ENCODE results near the gene KLHDC7A.
"Not testable (repeated sequence)": the region's sequence is repeated elsewhere in the genome, so short reads cannot be mapped to it uniquely, and the experiment has no call there.

Gene KLHDC7A

GRCh38 chr1:18461656-18462055, 19.1 kb upstream of the KLHDC7A start:
- Histone ChIP-seq H3K36me3 (ENCODE audit: insufficient read depth, low read depth, low read length) (no peaks in the 10 kb centered on the region), H3K4me3 (ENCODE audit: low read length) (no peak overlapping the region), H3K27me3 (ENCODE audit: insufficient read depth, low read length) (no peaks in the 10 kb centered on the region), H3K9ac (ENCODE audit: low read depth, low read length) (no peak overlapping the region), H3K4me1 (ENCODE audit: insufficient read depth, low read length) (no peaks in the 10 kb centered on the region), H3K9me3 (ENCODE audit: insufficient read depth, low read depth, low read length) (no peaks in the 10 kb centered on the region), H3K27ac (ENCODE audit: low read length) (no peak overlapping the region)

DNA sequence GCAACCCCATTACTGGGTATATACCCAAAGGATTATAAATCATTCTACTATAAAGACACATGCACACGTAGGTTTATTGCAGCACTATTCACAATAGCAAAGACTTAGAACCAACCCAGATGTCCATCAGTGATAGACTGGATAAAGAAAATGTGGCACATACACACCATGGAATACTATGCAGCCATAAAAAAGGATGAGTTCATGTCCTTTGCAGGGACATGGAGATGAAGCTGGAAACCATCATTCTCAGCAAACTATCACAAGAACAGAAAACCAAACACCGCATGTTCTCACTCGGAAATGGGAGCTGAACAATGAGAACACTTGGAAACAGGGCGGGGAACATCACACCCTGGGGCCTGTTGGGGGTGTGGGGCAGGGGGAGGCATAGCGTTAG, 18.2 kb upstream of the KLHDC7A start:
- H3K27me3 ChIP-seq (ENCODE audit: insufficient read depth, low read length); H3K4me3 ChIP-seq (ENCODE audit: low read length); H3K4me1 ChIP-seq (ENCODE audit: insufficient read depth, low read length); H3K9ac ChIP-seq (ENCODE audit: low read depth, low read length); H3K9me3 ChIP-seq (ENCODE audit: insufficient read depth, low read depth, low read length); H3K36me3 ChIP-seq (ENCODE audit: insufficient read depth, low read depth, low read length); H3K27ac ChIP-seq (ENCODE audit: low read length): not testable (repeated sequence)

- Histone ChIP-seq H3K27me3 (ENCODE audit: insufficient read depth, low read length) (no peaks in the 10 kb centered on the region), H3K36me3 (ENCODE audit: insufficient read depth, low read depth, low read length) (no peaks in the 10 kb centered on the region), H3K4me1 (ENCODE audit: insufficient read depth, low read length) (no peaks in the 10 kb centered on the region), H3K9me3 (ENCODE audit: insufficient read depth, low read depth, low read length) (no peaks in the 10 kb centered on the region), H3K9ac (ENCODE audit: low read depth, low read length) (no peak overlapping the region), H3K27ac (ENCODE audit: low read length) (no peak overlapping the region), H3K4me3 (ENCODE audit: low read length) (no peak overlapping the region)
These were observed 17.7 kb upstream of the KLHDC7A start for GRCh38 chr1:18463063-18463462.

DNA sequence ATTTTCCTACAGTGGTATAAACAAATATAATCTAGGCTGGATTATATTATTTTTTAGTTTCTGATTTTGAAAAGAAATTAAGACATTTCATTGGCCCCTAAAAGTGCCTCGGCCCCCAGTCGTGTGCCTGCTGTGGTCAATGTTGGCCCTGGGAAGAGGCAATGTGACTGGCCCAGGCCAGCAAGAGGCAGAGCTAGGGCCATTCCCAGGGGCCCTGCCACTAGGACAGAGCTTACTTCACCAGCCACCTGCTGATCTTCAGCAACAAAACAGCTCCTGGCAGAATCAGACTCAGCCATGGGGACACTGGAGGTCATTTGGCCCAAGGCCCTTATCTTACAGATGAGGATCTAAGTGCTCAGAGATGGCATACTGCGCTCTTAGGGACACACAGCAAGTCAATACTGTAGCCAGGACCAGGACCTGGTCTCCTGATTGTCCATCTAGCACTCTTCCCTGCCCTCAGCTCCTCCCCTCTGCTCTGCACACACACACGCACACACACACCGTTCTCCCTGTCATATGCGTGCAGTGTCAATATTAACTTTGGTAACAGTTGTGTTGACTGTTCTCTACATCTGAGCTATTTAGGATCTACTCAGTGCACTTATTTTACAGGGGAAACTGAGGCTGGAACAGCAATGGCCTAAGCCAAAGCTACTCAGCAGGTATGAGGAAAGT, 16.6 kb upstream of the KLHDC7A start:
- Histone ChIP-seq H3K9me3 (ENCODE audit: insufficient read depth, low read depth, low read length) (no peaks in the 10 kb centered on the region), H3K27ac (ENCODE audit: low read length) (no peak overlapping the region), H3K36me3 (ENCODE audit: insufficient read depth, low read depth, low read length) (no peaks in the 10 kb centered on the region), H3K4me3 (ENCODE audit: low read length) (no peak overlapping the region), H3K27me3 (ENCODE audit: insufficient read depth, low read length) (no peaks in the 10 kb centered on the region), H3K4me1 (ENCODE audit: insufficient read depth, low read length) (no peaks in the 10 kb centered on the region), H3K9ac (ENCODE audit: low read depth, low read length) (no peak overlapping the region)

- Histone ChIP-seq H3K4me1 (ENCODE audit: insufficient read depth, low read length) (no peaks in the 10 kb centered on the region), H3K4me3 (ENCODE audit: low read length) (no peak overlapping the region), H3K27me3 (ENCODE audit: insufficient read depth, low read length) (no peaks in the 10 kb centered on the region), H3K9me3 (ENCODE audit: insufficient read depth, low read depth, low read length) (no peaks in the 10 kb centered on the region), H3K27ac (ENCODE audit: low read length) (no peak overlapping the region), H3K9ac (ENCODE audit: low read depth, low read length) (no peak overlapping the region), H3K36me3 (ENCODE audit: insufficient read depth, low read depth, low read length) (no peaks in the 10 kb centered on the region)
These were observed 16.1 kb upstream of the KLHDC7A start for GRCh38 chr1:18464665-18465050.

DNA sequence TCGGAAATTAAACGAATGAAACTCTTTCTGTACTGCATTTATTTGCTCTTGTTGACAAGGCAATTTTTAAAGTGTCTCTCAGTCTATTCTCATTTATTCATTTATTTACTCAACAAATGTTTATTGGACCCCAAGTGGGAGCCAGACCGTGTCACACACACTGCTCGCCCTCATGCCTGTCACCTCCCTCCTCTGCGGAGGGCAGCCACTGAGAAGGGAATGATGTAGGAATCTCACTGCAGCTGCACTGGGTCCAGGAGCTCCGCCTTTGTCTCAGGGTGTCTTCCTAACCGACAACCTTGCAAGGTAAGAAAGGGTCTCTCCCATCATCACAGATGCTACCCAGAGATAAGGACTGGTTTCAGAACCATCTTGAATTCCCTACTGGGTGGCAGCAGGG, 14.1 kb upstream of the KLHDC7A start:
- Histone ChIP-seq H3K27me3 (ENCODE audit: insufficient read depth, low read length) (no peaks in the 10 kb centered on the region), H3K9ac (ENCODE audit: low read depth, low read length) (no peak overlapping the region), H3K36me3 (ENCODE audit: insufficient read depth, low read depth, low read length) (no peaks in the 10 kb centered on the region), H3K9me3 (ENCODE audit: insufficient read depth, low read depth, low read length) (no peaks in the 10 kb centered on the region), H3K4me3 (ENCODE audit: low read length) (no peak overlapping the region), H3K27ac (ENCODE audit: low read length) (no peak overlapping the region), H3K4me1 (ENCODE audit: insufficient read depth, low read length) (no peaks in the 10 kb centered on the region; the same call in 1 of the 2 replicates)

DNA sequence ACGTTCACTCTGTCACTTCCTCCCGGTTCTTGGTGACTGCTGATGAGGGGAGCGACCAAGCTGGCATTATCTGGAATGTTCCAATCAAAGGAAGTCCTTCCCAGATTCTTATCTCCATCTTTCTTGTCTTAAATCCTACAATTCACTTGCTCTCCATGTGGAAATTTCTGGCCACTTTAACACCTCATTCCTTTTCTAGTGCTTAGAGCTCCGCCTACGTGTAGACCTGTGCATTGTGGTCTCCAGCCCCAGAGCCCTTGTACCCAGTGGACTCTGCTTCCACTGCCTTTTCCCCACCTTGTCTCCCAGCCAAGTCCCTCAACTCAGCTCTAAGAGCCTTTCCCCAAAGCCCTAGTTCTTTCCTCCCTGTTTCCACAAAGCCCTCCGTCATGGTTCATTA, 12.2 kb upstream of the KLHDC7A start:
- H3K4me1 ChIP-seq (ENCODE audit: insufficient read depth, low read length) = no peaks in the 10 kb centered on the region; the same call in 1 of the 2 replicates
- H3K27me3 ChIP-seq (ENCODE audit: insufficient read depth, low read length) = no peaks in the 10 kb centered on the region
- H3K9me3 ChIP-seq (ENCODE audit: insufficient read depth, low read depth, low read length) = no peaks in the 10 kb centered on the region
- no peak overlapping the region for H3K9ac ChIP-seq (ENCODE audit: low read depth, low read length)
- no peak overlapping the region for H3K4me3 ChIP-seq (ENCODE audit: low read length)
- H3K27ac ChIP-seq (ENCODE audit: low read length) = no peak overlapping the region
- no peaks in the 10 kb centered on the region for H3K36me3 ChIP-seq (ENCODE audit: insufficient read depth, low read depth, low read length)

GRCh38 chr1:18469514-18469913, 11.2 kb upstream of the KLHDC7A start:
- no peaks in the 10 kb centered on the region for H3K27me3 ChIP-seq (ENCODE audit: insufficient read depth, low read length)
- no peak overlapping the region for H3K4me3 ChIP-seq (ENCODE audit: low read length)

GRCh38 chr1:18470671-18471355, 9.9 kb upstream of the KLHDC7A start:
- no peaks in the 10 kb centered on the region for H3K27me3 ChIP-seq (ENCODE audit: insufficient read depth, low read length)
- no peaks in the 10 kb centered on the region; the same call in 1 of the 2 replicates for H3K4me1 ChIP-seq (ENCODE audit: insufficient read depth, low read length)
- H3K36me3 ChIP-seq (ENCODE audit: insufficient read depth, low read depth, low read length) = no peaks in the 10 kb centered on the region
- H3K9ac ChIP-seq (ENCODE audit: low read depth, low read length) = no peak overlapping the region
- no peak overlapping the region for H3K4me3 ChIP-seq (ENCODE audit: low read length)
- no peak overlapping the region for H3K27ac ChIP-seq (ENCODE audit: low read length)
- no peaks in the 10 kb centered on the region for H3K9me3 ChIP-seq (ENCODE audit: insufficient read depth, low read depth, low read length)

More at GRCh38 chr1:18469514-18469913, 11.2 kb upstream of the KLHDC7A start:
- no peak overlapping the region for H3K9ac ChIP-seq (ENCODE audit: low read depth, low read length)
- H3K4me1 ChIP-seq (ENCODE audit: insufficient read depth, low read length) = no peaks in the 10 kb centered on the region; the same call in 1 of the 2 replicates
- H3K9me3 ChIP-seq (ENCODE audit: insufficient read depth, low read depth, low read length) = no peaks in the 10 kb centered on the region
- H3K27ac ChIP-seq (ENCODE audit: low read length) = no peak overlapping the region
- no peaks in the 10 kb centered on the region for H3K36me3 ChIP-seq (ENCODE audit: insufficient read depth, low read depth, low read length)

DNA sequence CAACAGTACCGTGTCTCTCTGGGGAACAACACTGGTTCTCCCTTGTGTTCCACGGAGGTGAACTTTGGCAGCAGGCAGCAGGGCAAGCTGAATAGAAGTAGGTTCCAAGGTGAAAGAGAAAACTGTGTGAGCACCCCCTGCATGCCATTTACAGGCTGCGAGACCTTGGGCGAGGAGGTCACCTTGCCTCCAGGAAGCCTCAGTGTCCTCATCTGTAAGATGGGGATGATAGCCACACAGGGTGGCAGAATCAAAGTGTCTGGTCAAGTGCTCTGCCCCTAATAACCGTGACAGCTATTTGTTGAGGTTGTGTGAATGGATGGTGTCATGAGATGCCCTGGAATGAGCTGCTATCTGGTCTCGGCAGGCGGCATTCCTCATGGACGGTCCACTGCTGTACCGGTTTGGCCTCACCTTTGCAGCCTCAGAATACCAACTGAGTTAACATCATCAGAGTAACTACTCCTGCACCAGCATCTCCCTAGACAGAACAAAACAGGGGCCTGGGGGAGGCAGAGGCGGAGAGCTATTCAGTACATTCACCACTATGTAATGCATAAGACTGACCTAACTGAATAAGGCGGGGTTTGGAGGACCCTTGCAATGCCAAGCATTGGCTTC, 7.4 kb upstream of the KLHDC7A start:
- no peak overlapping the region for H3K9ac ChIP-seq (ENCODE audit: low read depth, low read length)

GRCh38 chr1:18474559-18475175, 6.1 kb upstream of the KLHDC7A start:
- Histone ChIP-seq H3K27me3 (ENCODE audit: insufficient read depth, low read length) (no peaks in the 10 kb centered on the region), H3K4me1 (ENCODE audit: insufficient read depth, low read length) (peaks cover 3% of the 10 kb centered on the region)

More for the DNA sequence above, 7.4 kb upstream of the KLHDC7A start:
- Histone ChIP-seq H3K4me1 (ENCODE audit: insufficient read depth, low read length) (peaks cover 2% of the 10 kb centered on the region; the same call in 1 of the 2 replicates), H3K27me3 (ENCODE audit: insufficient read depth, low read length) (no peaks in the 10 kb centered on the region), H3K36me3 (ENCODE audit: insufficient read depth, low read depth, low read length) (no peaks in the 10 kb centered on the region), H3K27ac (ENCODE audit: low read length) (no peak overlapping the region), H3K4me3 (ENCODE audit: low read length) (no peak overlapping the region), H3K9me3 (ENCODE audit: insufficient read depth, low read depth, low read length) (no peaks in the 10 kb centered on the region)

More at GRCh38 chr1:18474559-18475175, 6.1 kb upstream of the KLHDC7A start:
- H3K9me3 ChIP-seq (ENCODE audit: insufficient read depth, low read depth, low read length) = no peaks in the 10 kb centered on the region
- no peak overlapping the region for H3K4me3 ChIP-seq (ENCODE audit: low read length)
- H3K27ac ChIP-seq (ENCODE audit: low read length) = no peak overlapping the region
- no peaks in the 10 kb centered on the region for H3K36me3 ChIP-seq (ENCODE audit: insufficient read depth, low read depth, low read length)
- H3K9ac ChIP-seq (ENCODE audit: low read depth, low read length) = no peak overlapping the region

All from iPS-20b (cell line).